ENCODE results near the gene WWTR1.

The WWTR1 gene

GRCh38 chr3:149673393-149673792 lies 15.6 kb upstream of the WWTR1 start:
- FAIRE-seq, result no peak
- TF ChIP-seq POLR2AphosphoS5 (IDR thresholded peaks at IDR 0.05; ENCODE audit: low read depth, low read length), result no peak
- no peak for TF ChIP-seq POLR2A (IDR thresholded peaks at IDR 0.05; ENCODE audit: low read depth, low read length)
- DNase-seq (ENCODE audit: insufficient read length), result no peak

- TF ChIP-seq TAF1 (IDR thresholded peaks at IDR 0.05; ENCODE audit: borderline replicate concordance, low read depth, low read length) (no peak), POLR2AphosphoS5 (IDR thresholded peaks at IDR 0.05; ENCODE audit: low read depth, low read length) (no peak), POLR2A (IDR thresholded peaks at IDR 0.05; ENCODE audit: low read depth, low read length) (no peak)
- DNase-seq (ENCODE audit: insufficient read length) (no peak), FAIRE-seq (no peak)
Measured at GRCh38 chr3:149670742-149671492, 13.1 kb upstream of the WWTR1 start.

GRCh38 chr3:149667576-149667975 lies 9.8 kb upstream of the WWTR1 start:
- TF ChIP-seq POLR2AphosphoS5 (IDR thresholded peaks at IDR 0.05; ENCODE audit: low read depth, low read length), result no peak
- no peak for TF ChIP-seq TAF1 (IDR thresholded peaks at IDR 0.05; ENCODE audit: borderline replicate concordance, low read depth, low read length)
- no peak for TF ChIP-seq POLR2A (IDR thresholded peaks at IDR 0.05; ENCODE audit: low read depth, low read length)
- DNase-seq (ENCODE audit: insufficient read length), result no peak
- no peak for FAIRE-seq

- no peak for FAIRE-seq
- no peak for DNase-seq (ENCODE audit: insufficient read length)
- TF ChIP-seq TAF1 (IDR thresholded peaks at IDR 0.05; ENCODE audit: borderline replicate concordance, low read depth, low read length), result no peak
- no peak for TF ChIP-seq POLR2AphosphoS5 (IDR thresholded peaks at IDR 0.05; ENCODE audit: low read depth, low read length)
- TF ChIP-seq POLR2A (IDR thresholded peaks at IDR 0.05; ENCODE audit: low read depth, low read length), result no peak
Measured at GRCh38 chr3:149663966-149664365, 6.1 kb upstream of the WWTR1 start.

- no peak for TF ChIP-seq TAF1 (IDR thresholded peaks at IDR 0.05; ENCODE audit: borderline replicate concordance, low read depth, low read length)
- no peak for TF ChIP-seq POLR2AphosphoS5 (IDR thresholded peaks at IDR 0.05; ENCODE audit: low read depth, low read length)
- no peak for TF ChIP-seq POLR2A (IDR thresholded peaks at IDR 0.05; ENCODE audit: low read depth, low read length)
- no peak for FAIRE-seq
- no peak for DNase-seq (ENCODE audit: insufficient read length)
Measured at GRCh38 chr3:149662240-149662887, 4.5 kb upstream of the WWTR1 start.

- TF ChIP-seq TAF1 (IDR thresholded peaks at IDR 0.05; ENCODE audit: borderline replicate concordance, low read depth, low read length) (no peak), POLR2AphosphoS5 (IDR thresholded peaks at IDR 0.05; ENCODE audit: low read depth, low read length) (no peak), POLR2A (IDR thresholded peaks at IDR 0.05; ENCODE audit: low read depth, low read length) (no peak)
- DNase-seq (ENCODE audit: insufficient read length) (no peak), FAIRE-seq (no peak)
Measured at GRCh38 chr3:149660462-149660861, 2.6 kb upstream of the WWTR1 start.

- TF ChIP-seq TAF1 (IDR thresholded peaks at IDR 0.05; ENCODE audit: borderline replicate concordance, low read depth, low read length) (no peak), POLR2AphosphoS5 (IDR thresholded peaks at IDR 0.05; ENCODE audit: low read depth, low read length) (no peak), POLR2A (IDR thresholded peaks at IDR 0.05; ENCODE audit: low read depth, low read length) (no peak)
- FAIRE-seq (no peak), DNase-seq (ENCODE audit: insufficient read length) (peak; percentile 26)
Measured at GRCh38 chr3:149658744-149659497, 1.1 kb upstream of the WWTR1 start.

GRCh38 chr3:149657321-149657925 lies 402 bp downstream of the WWTR1 start:
- FAIRE-seq, result no peak
- TF ChIP-seq POLR2AphosphoS5 (IDR thresholded peaks at IDR 0.05; ENCODE audit: low read depth, low read length), result no peak
- TF ChIP-seq TAF1 (IDR thresholded peaks at IDR 0.05; ENCODE audit: borderline replicate concordance, low read depth, low read length), result 0 out of 2 replicates have a peak, but pooled peaks have one; percentile 8
- no peak for TF ChIP-seq POLR2A (IDR thresholded peaks at IDR 0.05; ENCODE audit: low read depth, low read length)
- DNase-seq (ENCODE audit: insufficient read length), result peak; percentile 54

- DNase-seq (ENCODE audit: insufficient read length) (no peak), FAIRE-seq (no peak)
Measured at GRCh38 chr3:149655826-149656574, 1.8 kb downstream of the WWTR1 start.

GRCh38 chr3:149654188-149654601 lies 3.6 kb downstream of the WWTR1 start:
- FAIRE-seq (no peak), DNase-seq (ENCODE audit: insufficient read length) (no peak)
- no peak for TF ChIP-seq POLR2A (IDR thresholded peaks at IDR 0.05; ENCODE audit: low read depth, low read length)
- TF ChIP-seq POLR2AphosphoS5 (IDR thresholded peaks at IDR 0.05; ENCODE audit: low read depth, low read length), result no peak
- no peak for TF ChIP-seq TAF1 (IDR thresholded peaks at IDR 0.05; ENCODE audit: borderline replicate concordance, low read depth, low read length)

More at GRCh38 chr3:149655826-149656574, 1.8 kb downstream of the WWTR1 start:
- TF ChIP-seq POLR2AphosphoS5 (IDR thresholded peaks at IDR 0.05; ENCODE audit: low read depth, low read length), result no peak
- no peak for TF ChIP-seq POLR2A (IDR thresholded peaks at IDR 0.05; ENCODE audit: low read depth, low read length)
- no peak for TF ChIP-seq TAF1 (IDR thresholded peaks at IDR 0.05; ENCODE audit: borderline replicate concordance, low read depth, low read length)

Measured in GM12892 (cell line).